H1 (cell line): ENCODE results near the gene MCF2L2. TPM values are rescaled to one million over a fixed set of nuclear protein-coding genes. Genes with fewer than 3 reads are reported as not detected.

Source experiments
- CTCF ChIA-PET: fragments of 300-600 bp; sonication (Branson Sonifier 250); formaldehyde crosslinking; loops from one replicate; lab custom pipeline; 2021; ENCODE audit not compliant: partially characterized antibody; lab: Charles Lee
- POLR2A ChIA-PET: fragments of 300-600 bp; sonication (Branson Sonifier 250); formaldehyde crosslinking; loops from one replicate; lab custom pipeline; 2021; ENCODE audit warnings: inconsistent platforms; ENCODE audit not compliant: partially characterized antibody; lab: Charles Lee
- DNase-seq, 2 experiments: peaks; one replicate each; pipeline versions ENCODE4 v3.0.0 to v3.0.0-alpha.2; 2010 to 2022; ENCODE audit warnings: low spot score in 2 of 2, low read depth in 1 of 2, mixed read lengths in 1 of 2
- FAIRE-seq: peaks from 2 replicates; lab custom pipeline; 2011; peaks lifted over from hg19 to GRCh38; lab: Jason Lieb, UNC
- H2AFZ ChIP-seq: 2 replicates; pipeline ENCODE4 v1.8.1; 2012; ENCODE audit warnings: low read length, inconsistent platforms
- H2AK5ac ChIP-seq: 2 replicates; pipeline ENCODE4 v1.6.1; 2013; ENCODE audit warnings: low read depth, low read length
- H2BK120ac ChIP-seq: replicated peaks from 2 replicates; pipeline ENCODE3; 2013; ENCODE audit warnings: low read depth, low read length, inconsistent platforms
- H2BK12ac ChIP-seq: 2 replicates; pipeline ENCODE4 v1.6.1; 2013; ENCODE audit warnings: low read depth, low read length
- H2BK15ac ChIP-seq: 2 replicates; pipeline ENCODE4 v1.6.1; 2013; ENCODE audit warnings: low read length
- H2BK20ac ChIP-seq: 2 replicates; pipeline ENCODE4 v1.6.1; 2013; ENCODE audit warnings: low read length
- H2BK5ac ChIP-seq: 2 replicates; pipeline ENCODE4 v1.6.1; 2013; ENCODE audit warnings: low read depth, low read length
- H3K14ac ChIP-seq: 2 replicates; pipeline ENCODE4 v1.6.1; 2013; ENCODE audit warnings: inconsistent platforms; ENCODE audit not compliant: insufficient read length
- H3K18ac ChIP-seq: 2 replicates; pipeline ENCODE4 v1.6.1; 2013; ENCODE audit warnings: low read length; ENCODE audit errors: extremely low read depth
- H3K23ac ChIP-seq: 2 replicates; pipeline ENCODE4 v1.6.1; 2013; ENCODE audit warnings: inconsistent platforms; ENCODE audit not compliant: insufficient read length
- H3K23me2 ChIP-seq: 2 replicates; pipeline ENCODE4 v1.6.1; 2013; ENCODE audit warnings: low read depth, low read length
- H3K27ac ChIP-seq: 2 replicates; pipeline ENCODE4 v1.6.1; 2011; ENCODE audit warnings: low read depth, low read length, inconsistent platforms
- H3K27me3 ChIP-seq, 4 experiments: replicated peaks in 1 of 4; 1 replicate in 1 of 4; 2 replicates in 3 of 4; pipeline versions ENCODE4 v1.6.1 to v1.8.1; 2011 to 2013; ENCODE audit warnings: low read length in 3 of 4, mild to moderate bottlenecking in 3 of 4, inconsistent platforms in 2 of 4, mixed read lengths in 2 of 4, moderate library complexity in 1 of 4; ENCODE audit not compliant: control insufficient read depth in 3 of 4, insufficient read depth in 3 of 4; ENCODE audit errors: extremely low read depth in 1 of 4
- H3K36me3 ChIP-seq, 4 experiments: 2 replicates each; pipeline versions ENCODE4 v1.6.1 to v1.8.1; 2011 to 2013; ENCODE audit warnings: mild to moderate bottlenecking in 4 of 4, low read length in 3 of 4, moderate library complexity in 2 of 4, control low read depth in 1 of 4, inconsistent platforms in 1 of 4; ENCODE audit not compliant: insufficient read depth in 4 of 4, control insufficient read depth in 2 of 4
- H3K4ac ChIP-seq: replicated peaks from 2 replicates; pipeline ENCODE3; 2013; ENCODE audit warnings: low read length, low read depth, mixed read lengths, inconsistent platforms; ENCODE audit not compliant: insufficient read length
- H3K4me1 ChIP-seq, 4 experiments: replicated peaks in 1 of 4; 1 replicate in 1 of 4; 2 replicates in 3 of 4; pipeline versions ENCODE4 v1.6.1 to v1.8.1; 2011 to 2013; ENCODE audit warnings: low read length in 3 of 4, inconsistent platforms in 2 of 4, mixed read lengths in 1 of 4; ENCODE audit not compliant: insufficient read depth in 4 of 4, control insufficient read depth in 3 of 4
- H3K4me2 ChIP-seq, 2 experiments: 2 replicates each; pipeline versions ENCODE4 v1.6.1 to v1.8.1; 2011 to 2013; ENCODE audit warnings: low read depth in 2 of 2, low read length in 2 of 2, control low read depth in 1 of 2, inconsistent platforms in 1 of 2, mild to moderate bottlenecking in 1 of 2; ENCODE audit not compliant: insufficient read depth in 1 of 2
- H3K4me3 ChIP-seq, 4 experiments: fragments of 200-600, 300-600 bp in 1 of 4; sonication (generic), shearing (Covaris generic), sonication (Bioruptor Twin) in 1 of 4; 2 replicates each; pipeline versions ENCODE4 v1.5.1 to v1.8.1; 2011 to 2016; ENCODE audit warnings: low read length in 4 of 4, low read depth in 3 of 4, control low read depth in 2 of 4, inconsistent platforms in 2 of 4, mild to moderate bottlenecking in 2 of 4, mixed read lengths in 1 of 4, moderate library complexity in 1 of 4; ENCODE audit not compliant: insufficient read depth in 2 of 4; ENCODE audit errors: extremely low read depth in 1 of 4
- H3K56ac ChIP-seq: replicated peaks from 2 replicates; pipeline ENCODE3; 2013; ENCODE audit warnings: low read depth, mild to moderate bottlenecking, mixed read lengths, low read length, inconsistent platforms; ENCODE audit not compliant: insufficient read length
- H3K79me1 ChIP-seq: 2 replicates; pipeline ENCODE4 v1.6.1; 2013; ENCODE audit warnings: low read depth, low read length, control low read depth
- H3K79me2 ChIP-seq, 2 experiments: 2 replicates each; pipeline versions ENCODE4 v1.6.1 to v1.8.1; 2012 to 2013; ENCODE audit warnings: low read length in 2 of 2, mild to moderate bottlenecking in 2 of 2, inconsistent platforms in 1 of 2; ENCODE audit not compliant: insufficient read depth in 2 of 2, control insufficient read depth in 1 of 2
- H3K9ac ChIP-seq, 4 experiments: replicated peaks in 1 of 4; 1 replicate in 1 of 4; 2 replicates in 3 of 4; pipeline versions ENCODE4 v1.6.1 to v1.8.1; 2011 to 2013; ENCODE audit warnings: low read depth in 3 of 4, low read length in 3 of 4, control low read depth in 2 of 4, mild to moderate bottlenecking in 2 of 4, moderate library complexity in 2 of 4, inconsistent platforms in 1 of 4; ENCODE audit errors: extremely low read depth in 1 of 4
- H3K9me3 ChIP-seq, 2 experiments: 2 replicates each; pipeline versions ENCODE4 v1.6.1 to v1.8.1; 2012 to 2013; ENCODE audit warnings: mild to moderate bottlenecking in 2 of 2, moderate library complexity in 2 of 2, control low read depth in 1 of 2, inconsistent platforms in 1 of 2, low read depth in 1 of 2, low read length in 1 of 2, mixed read lengths in 1 of 2; ENCODE audit not compliant: insufficient read depth in 2 of 2
- H4K20me1 ChIP-seq, 2 experiments: replicated peaks in 1 of 2; 2 replicates each; pipeline versions ENCODE3 to v1.8.1; 2011 to 2013; ENCODE audit warnings: inconsistent platforms in 2 of 2, low read length in 2 of 2, mild to moderate bottlenecking in 1 of 2; ENCODE audit not compliant: insufficient read depth in 2 of 2, control insufficient read depth in 1 of 2
- H4K5ac ChIP-seq: 2 replicates; pipeline ENCODE4 v1.6.1; 2013; ENCODE audit warnings: low read length, low read depth, mixed read lengths, inconsistent platforms; ENCODE audit not compliant: insufficient read length
- H4K8ac ChIP-seq: 2 replicates; pipeline ENCODE4 v1.8.0; 2013; ENCODE audit warnings: mild to moderate bottlenecking, moderate library complexity, low read length, inconsistent platforms; ENCODE audit not compliant: insufficient read depth; ENCODE audit errors: extremely low read depth
- H4K91ac ChIP-seq: replicated peaks from 2 replicates; pipeline ENCODE3; 2013; ENCODE audit warnings: low read length, mixed read lengths, inconsistent platforms; ENCODE audit not compliant: insufficient read length
- BACH1 ChIP-seq: IDR thresholded peaks from 2 replicates; pipeline ENCODE4 v1.6.1; 2012; ENCODE audit warnings: low read length, improper control_type of control experiment
- CHD2 ChIP-seq: IDR thresholded peaks from 2 replicates; pipeline ENCODE4 v1.6.1; 2012; ENCODE audit warnings: low read length, improper control_type of control experiment
- EZH2 ChIP-seq: fragments of 200-600 bp; sonication (generic); IDR thresholded peaks from 2 replicates; pipeline ENCODE4 v1.7.1; 2012; ENCODE audit warnings: low read depth, mild to moderate bottlenecking, moderate library complexity, low read length, inconsistent platforms; ENCODE audit not compliant: severe bottlenecking
- RBBP5 ChIP-seq: IDR thresholded peaks from 2 replicates; pipeline ENCODE4 v1.7.1; 2012; ENCODE audit warnings: low read depth, mild to moderate bottlenecking, inconsistent platforms, low read length, moderate library complexity, borderline replicate concordance
- RXRA ChIP-seq: IDR thresholded peaks from 2 replicates; pipeline ENCODE4 v1.6.1; 2011; ENCODE audit warnings: low read depth, mild to moderate bottlenecking, low read length, moderate library complexity; ENCODE audit not compliant: insufficient read depth
- SUZ12 ChIP-seq: fragments of 200-600 bp; sonication (generic); IDR thresholded peaks from 2 replicates; pipeline ENCODE4 v1.6.1; 2012; ENCODE audit warnings: mild to moderate bottlenecking, inconsistent platforms, low read length, moderate library complexity, mixed read lengths
- WGBS, 2 experiments: shearing (Covaris generic) in 1 of 2; methylation state at CpG; one replicate each; pipeline versions ENCODE4 v1.1.6 to v1.1.7; 2013 to 2015; ENCODE audit warnings: low lambda C conversion rate in 2 of 2, mixed read lengths in 2 of 2, inconsistent platforms in 1 of 2, low coverage in 1 of 2, missing lambda C conversion rate in 1 of 2; ENCODE audit not compliant: insufficient replicate concordance in 2 of 2, insufficient coverage in 1 of 2, insufficient read length in 1 of 2; ENCODE audit errors: extremely low coverage in 1 of 2, missing lambda C conversion rate in 1 of 2; 5-methylcytosine and 5-hydroxymethylcytosine counted together
- polyA plus RNA-seq, 7 experiments: library from polyadenylated mRNA; depleted of rRNA in 3 of 7; stranded (reverse) in 5 of 7; unstranded in 2 of 7; fragments of >200 nt in 5 of 7; fragments of 200-250 nt in 2 of 7; gene quantifications; 1 replicate in 5 of 7; 2 replicates in 1 of 7; 4 replicates in 1 of 7; pipeline versions ENCODE4 v1.2.1 to v1.2.3, GENCODE V29; 2011 to 2013; ENCODE audit warnings: missing spikeins in 2 of 7, mixed read lengths in 2 of 7
- total RNA-seq: library from RNA; stranded (reverse); fragmentation: NEBNext Ultra II Directional; extraction: Animal tissue kit (Norgen Biotek cat#: 25700); gene quantifications from 2 replicates; pipeline ENCODE4 v1.2.1, GENCODE V29; 2021
- TF ChIP-seq, protein P1 (sequence below): IDR thresholded peaks from 2 replicates; pipeline ENCODE4 v1.6.1; 2012; ENCODE audit warnings: low read length, inconsistent platforms

The MCF2L2 gene
- total and polyA plus RNA-seq, 2 of the 8 experiments (the other 6 are each of a cell fraction or from before 2014, with no cell fraction given), result 4.1 to 13.7 TPM

DNA sequence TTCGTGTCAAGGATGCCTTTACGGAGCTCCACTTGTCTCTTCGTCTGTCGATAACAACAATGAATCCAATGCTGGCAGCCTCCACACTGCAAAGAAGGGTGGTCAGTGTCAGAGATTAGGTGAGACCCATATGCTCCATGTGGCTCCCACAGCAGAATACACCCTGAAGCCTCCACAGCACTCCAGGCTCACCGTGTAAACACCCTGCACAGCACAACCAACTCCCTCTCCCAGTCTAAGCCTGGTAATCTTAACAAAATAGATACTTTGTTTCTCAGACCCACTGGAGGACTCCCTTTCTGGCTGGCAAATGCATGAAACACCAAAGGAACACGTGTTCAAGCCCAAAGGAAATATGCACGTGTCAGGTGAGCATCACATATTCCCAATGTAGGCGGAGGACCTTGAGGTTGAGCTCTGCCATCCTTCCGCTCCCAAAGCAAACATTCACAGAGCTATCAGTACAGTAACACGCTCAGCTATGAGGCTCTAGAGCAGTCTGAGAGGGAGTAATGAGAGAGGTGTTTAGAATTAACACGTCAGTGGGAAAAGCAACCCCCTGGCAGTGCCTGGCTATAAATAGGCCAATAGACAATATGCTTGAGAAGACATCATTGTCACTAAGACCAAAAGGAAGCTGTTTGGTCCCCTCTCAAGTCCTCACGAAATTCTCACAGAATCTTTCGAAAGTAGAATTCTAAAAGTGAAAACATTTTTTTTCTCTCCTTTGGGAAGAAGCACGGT is 86.7 kb downstream of the MCF2L2 start:
- no peak overlapping the region for H4K5ac ChIP-seq
- H2BK20ac ChIP-seq, result no peak overlapping the region
- H2BK12ac ChIP-seq, result no peak overlapping the region
- H3K9ac ChIP-seq, result no peak overlapping the region
- no peak overlapping the region for H3K4me3 ChIP-seq
- ChIA-PET CTCF (interaction anchor here (1.3 kb wide), 2 partner anchors 154 to 179 kb away, joined by 3 read pairs; partner anchors contain the start of gene LAMP3), POLR2A (interaction anchor here (1.0 kb wide), 1 partner anchor 58 kb away, joined by 3 read pairs; no protein-coding TSS in a partner anchor)
- no peak overlapping the region for H4K91ac ChIP-seq
- WGBS, 2 experiments, result 89% methylated on average over 14 of the region's 14 CpGs; no CpG with 5 or more reads in 1 of the 2 experiments
- no peak overlapping the region; the same call in 1 of the 2 replicates for H4K8ac ChIP-seq
- H3K18ac ChIP-seq, result no peak overlapping the region
- no peak overlapping the region for H3K4me2 ChIP-seq
- H3K56ac ChIP-seq, result no peak overlapping the region
- DNase-seq (no peak), FAIRE-seq (no peak)
- no peaks in the 10 kb centered on the region for H3K23me2 ChIP-seq
- no peak overlapping the region for H3K14ac ChIP-seq
- H2AFZ ChIP-seq, result no peak overlapping the region
- no peak overlapping the region for H2BK5ac ChIP-seq
- no peak overlapping the region for H3K4ac ChIP-seq
- H3K27me3 ChIP-seq, result no peaks in the 10 kb centered on the region
- no peaks in the 10 kb centered on the region for H3K9me3 ChIP-seq
- H4K20me1 ChIP-seq, result no peaks in the 10 kb centered on the region
- H3K79me2 ChIP-seq, result no peaks in the 10 kb centered on the region
- no peaks in the 10 kb centered on the region for H3K4me1 ChIP-seq
- no peaks in the 10 kb centered on the region for H3K36me3 ChIP-seq
- H2BK120ac ChIP-seq, result no peak overlapping the region
- peak overlapping the region; percentile 53; the same call in 1 of the 2 replicates for H2AK5ac ChIP-seq
- no peak overlapping the region for H3K27ac ChIP-seq
- no peak overlapping the region for H3K23ac ChIP-seq
- H2BK15ac ChIP-seq, result no peak overlapping the region
- H3K79me1 ChIP-seq, result no peaks in the 10 kb centered on the region
- TF ChIP-seq SUZ12 (no peak), RBBP5 (no peak), EZH2 (no peak), BACH1 (no peak), RXRA (no peak), CHD2 (no peak)
- TF ChIP-seq, protein P1, sequence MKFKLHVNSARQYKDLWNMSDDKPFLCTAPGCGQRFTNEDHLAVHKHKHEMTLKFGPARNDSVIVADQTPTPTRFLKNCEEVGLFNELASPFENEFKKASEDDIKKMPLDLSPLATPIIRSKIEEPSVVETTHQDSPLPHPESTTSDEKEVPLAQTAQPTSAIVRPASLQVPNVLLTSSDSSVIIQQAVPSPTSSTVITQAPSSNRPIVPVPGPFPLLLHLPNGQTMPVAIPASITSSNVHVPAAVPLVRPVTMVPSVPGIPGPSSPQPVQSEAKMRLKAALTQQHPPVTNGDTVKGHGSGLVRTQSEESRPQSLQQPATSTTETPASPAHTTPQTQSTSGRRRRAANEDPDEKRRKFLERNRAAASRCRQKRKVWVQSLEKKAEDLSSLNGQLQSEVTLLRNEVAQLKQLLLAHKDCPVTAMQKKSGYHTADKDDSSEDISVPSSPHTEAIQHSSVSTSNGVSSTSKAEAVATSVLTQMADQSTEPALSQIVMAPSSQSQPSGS, result no peak
